ENCODE data around the gene DNAJC21.
"Not testable (repeated sequence)": the region's sequence is repeated elsewhere in the genome, so short reads cannot be mapped to it uniquely, and the experiment has no call there.

The DNAJC21 gene

GRCh38 chr5:34923694-34924461 lies 5.5 kb upstream of the DNAJC21 start:
- peak; percentile 4 for DNase-seq

GRCh38 chr5:34924462-34924765 lies 4.9 kb upstream of the DNAJC21 start:
- DNase-seq: no peak

GRCh38 chr5:34926318-34926888 lies 3.0 kb upstream of the DNAJC21 start:
- DNase-seq: no peak

GRCh38 chr5:34927785-34928184 lies 1.6 kb upstream of the DNAJC21 start:
- no peak for DNase-seq

- no peak for DNase-seq
These were observed 1.1 kb upstream of the DNAJC21 start for GRCh38 chr5:34928267-34928666.

- DNase-seq: peak; percentile 56
These were observed 532 bp downstream of the DNAJC21 start for GRCh38 chr5:34929720-34930461.

GRCh38 chr5:34930462-34930844 lies 1.1 kb downstream of the DNAJC21 start:
- no peak for DNase-seq

GRCh38 chr5:34930870-34931269 lies 1.5 kb downstream of the DNAJC21 start:
- no peak for DNase-seq

GRCh38 chr5:34932947-34933346 lies 3.6 kb downstream of the DNAJC21 start:
- no peak for DNase-seq

- no peak for DNase-seq
These were observed 12.6 kb downstream of the DNAJC21 start for GRCh38 chr5:34941936-34942335.

- DNase-seq: no peak
These were observed 14.7 kb downstream of the DNAJC21 start for GRCh38 chr5:34944044-34944443.

GRCh38 chr5:34944460-34945047 lies 15.2 kb downstream of the DNAJC21 start:
- DNase-seq: no peak

- no peak for DNase-seq
These were observed 28.0 kb downstream of the DNAJC21 start for GRCh38 chr5:34957321-34957720.

GRCh38 chr5:34957857-34958690 lies 28.7 kb downstream of the DNAJC21 start:
- no peak for DNase-seq

- DNase-seq: no peak
These were observed 30.0 kb downstream of the DNAJC21 start for GRCh38 chr5:34959323-34959722.

GRCh38 chr5:34967540-34967939 lies 38.2 kb downstream of the DNAJC21 start:
- DNase-seq: no peak

GRCh38 chr5:34968258-34968657 lies 38.9 kb downstream of the DNAJC21 start:
- DNase-seq: no peak

- DNase-seq: no peak
These were observed 41.2 kb downstream of the DNAJC21 start for GRCh38 chr5:34970552-34970951.

GRCh38 chr5:34971655-34972054 lies 42.3 kb downstream of the DNAJC21 start:
- not testable (repeated sequence) for DNase-seq

- DNase-seq: no peak
These were observed 47.0 kb downstream of the DNAJC21 start for GRCh38 chr5:34976347-34976746.

GRCh38 chr5:34977934-34978613 lies 48.7 kb downstream of the DNAJC21 start:
- DNase-seq: no peak

- no peak for DNase-seq
These were observed 49.3 kb downstream of the DNAJC21 start for GRCh38 chr5:34978681-34979080.
